ENCODE results near the gene TMBIM4. TPM values are rescaled to one million over a fixed set of nuclear protein-coding genes. Genes with fewer than 3 reads are reported as not detected.

TMBIM4 gene
- total RNA-seq, 2 donors from 2014 or later: 130 to 168 TPM

DNA sequence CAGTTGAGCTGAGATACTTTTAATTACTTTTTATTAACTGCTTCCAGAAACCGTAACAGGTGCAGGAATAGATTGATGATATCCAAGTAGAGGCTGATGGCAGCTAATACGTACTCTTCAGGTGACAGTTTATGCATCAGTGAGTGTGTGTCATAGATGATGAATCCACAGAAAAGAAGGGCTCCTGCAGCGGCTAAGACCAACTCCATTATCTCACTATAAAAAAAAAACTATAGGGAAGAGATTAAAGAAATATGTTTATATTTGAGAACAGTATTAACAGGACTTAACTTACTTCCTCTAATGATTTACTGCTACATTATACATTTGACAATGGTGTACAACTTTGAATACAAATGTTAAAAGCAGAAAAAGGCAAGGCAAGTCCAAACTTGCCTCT, 31.9 kb downstream of the TMBIM4 start:
- TF ChIP-seq, protein P1, sequence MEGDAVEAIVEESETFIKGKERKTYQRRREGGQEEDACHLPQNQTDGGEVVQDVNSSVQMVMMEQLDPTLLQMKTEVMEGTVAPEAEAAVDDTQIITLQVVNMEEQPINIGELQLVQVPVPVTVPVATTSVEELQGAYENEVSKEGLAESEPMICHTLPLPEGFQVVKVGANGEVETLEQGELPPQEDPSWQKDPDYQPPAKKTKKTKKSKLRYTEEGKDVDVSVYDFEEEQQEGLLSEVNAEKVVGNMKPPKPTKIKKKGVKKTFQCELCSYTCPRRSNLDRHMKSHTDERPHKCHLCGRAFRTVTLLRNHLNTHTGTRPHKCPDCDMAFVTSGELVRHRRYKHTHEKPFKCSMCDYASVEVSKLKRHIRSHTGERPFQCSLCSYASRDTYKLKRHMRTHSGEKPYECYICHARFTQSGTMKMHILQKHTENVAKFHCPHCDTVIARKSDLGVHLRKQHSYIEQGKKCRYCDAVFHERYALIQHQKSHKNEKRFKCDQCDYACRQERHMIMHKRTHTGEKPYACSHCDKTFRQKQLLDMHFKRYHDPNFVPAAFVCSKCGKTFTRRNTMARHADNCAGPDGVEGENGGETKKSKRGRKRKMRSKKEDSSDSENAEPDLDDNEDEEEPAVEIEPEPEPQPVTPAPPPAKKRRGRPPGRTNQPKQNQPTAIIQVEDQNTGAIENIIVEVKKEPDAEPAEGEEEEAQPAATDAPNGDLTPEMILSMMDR (IDR thresholded peaks at IDR 0.05): no peak
- Histone ChIP-seq H3K36me3 (peaks cover 23% of the 10 kb centered on the region), H3K27me3 (no peaks in the 10 kb centered on the region), H3K4me3 (no peak overlapping the region), H3K9ac (ENCODE audit: low read depth in 2 of 2, low read length in 2 of 2) (no peak overlapping the region), H3K4me1 (no peaks in the 10 kb centered on the region), H3K9me3 (no peaks in the 10 kb centered on the region), H3K27ac (no peak overlapping the region)
- DNase-seq: no peak
- intact Hi-C loops (cut with DNase I): no loop called here

DNA sequence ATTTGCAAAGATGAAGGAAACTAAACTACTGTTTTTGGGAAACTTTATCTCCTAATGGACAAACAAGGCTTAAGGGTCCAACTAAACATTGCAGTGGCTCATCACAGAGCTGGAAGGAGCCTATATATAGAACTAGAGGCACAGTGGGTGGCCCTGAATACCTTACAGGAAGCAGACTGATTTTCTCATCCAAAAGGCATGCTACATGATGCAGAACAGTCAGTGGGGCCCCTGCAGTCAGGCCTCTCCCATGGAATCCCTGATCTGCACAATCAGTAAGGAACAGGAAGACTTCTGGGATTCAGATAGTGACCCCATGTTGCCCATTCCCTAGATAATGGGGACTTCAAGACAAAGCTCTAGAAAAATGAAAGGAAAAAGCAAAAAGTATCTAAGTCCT, 37.4 kb downstream of the TMBIM4 start:
- Histone ChIP-seq H3K27me3 (no peaks in the 10 kb centered on the region), H3K27ac (no peak overlapping the region), H3K9ac (ENCODE audit: low read depth in 2 of 2, low read length in 2 of 2) (no peak overlapping the region), H3K36me3 (peaks cover 5% of the 10 kb centered on the region), H3K9me3 (no peaks in the 10 kb centered on the region), H3K4me3 (no peak overlapping the region), H3K4me1 (peaks cover 5% of the 10 kb centered on the region)
- DNase-seq: no peak
- TF ChIP-seq, protein P1 (IDR thresholded peaks at IDR 0.05): no peak
- intact Hi-C loops (cut with DNase I): no loop called here

DNA sequence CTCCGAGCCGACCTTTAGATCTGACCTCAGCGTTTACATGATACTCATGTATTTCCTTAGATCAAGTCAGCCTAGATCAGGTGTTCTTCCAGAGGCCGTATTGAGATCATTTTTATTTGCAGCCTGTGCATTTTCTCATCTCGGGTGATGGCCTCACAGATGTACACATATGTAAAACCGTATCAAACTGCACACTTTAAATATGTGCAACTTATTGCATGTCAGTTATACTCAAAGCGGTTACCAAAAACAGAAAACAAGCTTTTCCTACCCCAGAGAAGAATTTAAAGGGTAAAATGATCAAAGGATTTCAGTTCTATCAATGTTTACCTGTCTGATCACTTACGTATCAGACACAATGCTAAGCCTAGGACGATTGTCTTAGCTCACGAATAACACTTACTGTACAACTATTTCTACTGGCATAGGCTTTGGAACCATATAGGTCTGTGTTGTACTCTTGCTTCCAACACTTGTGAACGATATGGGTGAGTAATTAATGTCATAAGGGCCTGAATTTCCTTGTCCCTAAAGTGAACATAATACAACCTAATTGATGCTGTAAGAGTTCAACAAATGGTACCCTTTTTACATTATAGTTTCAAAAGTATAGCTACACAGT, 38.6 kb downstream of the TMBIM4 start:
- no peaks in the 10 kb centered on the region for H3K27me3 ChIP-seq
- H3K27ac ChIP-seq: peak overlapping the region; percentile 78
- no peak for DNase-seq
- no peaks in the 10 kb centered on the region for H3K36me3 ChIP-seq
- intact Hi-C loops (cut with DNase I): no loop called here
- TF ChIP-seq, protein P1 (IDR thresholded peaks at IDR 0.05): no peak
- peak overlapping the region; percentile 77 to 78 for H3K9ac ChIP-seq (ENCODE audit: low read depth in 2 of 2, low read length in 2 of 2)
- peak overlapping the region; percentile 87 for H3K4me3 ChIP-seq
- H3K9me3 ChIP-seq: no peaks in the 10 kb centered on the region
- peaks cover 5% of the 10 kb centered on the region for H3K4me1 ChIP-seq

DNA sequence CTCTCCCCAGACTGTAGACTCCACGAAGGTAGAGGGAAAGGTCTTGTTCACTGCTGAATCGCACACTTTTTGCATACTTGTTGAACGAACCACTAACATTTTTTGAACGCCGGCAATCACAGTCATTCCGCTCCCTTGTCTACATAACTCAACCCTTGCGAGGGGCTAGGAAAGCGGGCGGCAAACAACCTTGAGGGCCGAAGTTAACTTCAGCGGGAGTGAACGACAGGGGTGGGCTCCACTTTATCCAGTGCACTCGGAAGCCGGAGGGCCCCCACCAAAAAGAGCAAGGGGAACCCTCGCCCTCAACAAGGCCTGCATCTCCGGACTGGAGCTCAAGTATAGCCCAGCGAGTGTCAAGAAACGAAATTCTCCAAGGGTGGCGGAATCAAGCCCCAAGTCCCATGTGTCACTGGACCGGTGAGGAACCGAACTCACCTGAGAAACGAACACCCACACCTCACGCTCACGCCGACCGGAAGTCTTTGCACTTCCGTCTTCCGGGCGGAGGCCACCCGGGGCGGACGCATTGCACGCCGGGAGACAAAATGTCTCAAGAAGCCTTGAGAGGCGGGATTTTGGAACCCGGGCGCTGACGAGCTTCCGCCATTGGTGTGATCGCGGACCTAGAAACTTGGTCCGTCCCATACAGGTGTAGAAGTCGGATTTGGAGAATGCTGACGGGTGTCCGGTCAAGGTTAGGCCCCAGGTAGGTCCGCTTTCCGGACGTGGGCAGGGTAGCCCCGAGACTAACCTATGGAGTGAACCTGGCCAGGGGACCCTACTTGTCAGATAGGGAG, 39.3 kb downstream of the TMBIM4 start, which contains the start of gene LLPH:
Gene LLPH, minus strand, starts transcription at position 484 of the 800 bp plus-strand sequence. CDS start 1,644 bp downstream, outside the sequence.
- intact Hi-C loops (cut with DNase I): no loop called here
- Histone ChIP-seq H3K9me3 (no peaks in the 10 kb centered on the region), H3K27ac (peak within 1 kb of the TSS; percentile 78), H3K4me3 (peak within 1 kb of the TSS; percentile 87), H3K9ac (ENCODE audit: low read depth in 2 of 2, low read length in 2 of 2) (peak within 1 kb of the TSS; percentile 77 to 78), H3K27me3 (no peaks in the 10 kb centered on the region), H3K4me1 (peaks cover 5% of the 10 kb centered on the region), H3K36me3 (no peaks in the 10 kb centered on the region)
- DNase-seq: peak; percentile 96
- TF ChIP-seq, protein P1 (IDR thresholded peaks at IDR 0.05): no peak

DNA sequence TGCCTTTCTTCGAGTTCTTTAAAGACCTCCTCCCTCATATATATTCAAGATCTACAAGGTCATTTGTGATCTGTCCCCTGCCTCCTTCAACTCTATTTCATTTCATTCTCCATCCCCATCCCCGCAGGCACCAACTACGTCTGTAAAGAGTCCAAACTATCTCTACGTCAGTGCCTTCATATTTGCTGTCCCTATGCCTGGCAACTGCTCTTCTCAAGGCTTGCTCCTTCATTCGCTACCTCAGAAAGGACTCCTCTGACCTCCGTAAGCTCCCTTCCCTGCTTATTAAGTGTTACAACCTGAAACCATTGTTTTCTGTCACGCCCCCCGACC, 39.9 kb downstream of the TMBIM4 start:
- no peak for DNase-seq
- Histone ChIP-seq H3K4me3 (peak overlapping the region; percentile 87), H3K27ac (no peak overlapping the region), H3K9me3 (no peaks in the 10 kb centered on the region), H3K36me3 (no peaks in the 10 kb centered on the region), H3K9ac (ENCODE audit: low read depth in 2 of 2, low read length in 2 of 2) (peak overlapping the region; percentile 72 to 78), H3K27me3 (no peaks in the 10 kb centered on the region), H3K4me1 (peaks cover 5% of the 10 kb centered on the region)
- intact Hi-C loops (cut with DNase I): no loop called here
- TF ChIP-seq, protein P1 (IDR thresholded peaks at IDR 0.05): no peak

Measured in colonic mucosa (tissue), 4 donors.